ENCODE measurements around the gene NUMB. TPM values are rescaled to one million over a fixed set of nuclear protein-coding genes. Genes with fewer than 3 reads are reported as not detected.
A peak's percentile ranks its signal among the peaks of the same experiment; 100 is the strongest.

NUMB gene
- total and polyA plus RNA-seq, 2 of the 4 experiments (the other 2 are of a cell fraction) = 45.9 to 114 TPM

- no peak overlapping the region for H2AK9ac ChIP-seq (replicated peaks; ENCODE audit: low read depth, low read length, poor library complexity)
- H3K56ac ChIP-seq (ENCODE audit: extremely low read depth, insufficient read depth, low read length) = no peak overlapping the region
- intact Hi-C loops (cut with micrococcal nuclease) (no loop called here), dilution Hi-C loops (cut with HindIII; ENCODE audit: low sequenced_read_pairs, unreplicated experiment) (no loop called here), in situ Hi-C loops (cut with MboI; ENCODE audit: low sequenced_read_pairs) (no loop called here)
- no peak overlapping the region for H2BK15ac ChIP-seq (ENCODE audit: low read depth, low read length)
- H2BK20ac ChIP-seq (ENCODE audit: low read depth, low read length) = no peak overlapping the region
- H3K79me1 ChIP-seq (ENCODE audit: low read depth in 1 of 2, low read length in 2 of 2) = peaks cover 0 to 11% of the 10 kb centered on the region in 2 experiments; a peak in 2 of 4 replicates
- CTCF ChIA-PET = no interaction called here
- 67% methylated on average over 1 of the region's 6 CpGs; no CpG with 5 or more reads in 1 of the 2 experiments for WGBS, 2 experiments (ENCODE audit: extremely low coverage in 2 of 2, insufficient read length in 1 of 2)
- H4K8ac ChIP-seq (ENCODE audit: low read depth in 2 of 2, low read length in 2 of 2) = no peak overlapping the region
- peaks cover 2% of the 10 kb centered on the region for H3K9me3 ChIP-seq (ENCODE audit: control insufficient read depth, insufficient read depth, low read length)
- POLR2A ChIA-PET (ENCODE audit: unreplicated experiment) = interaction anchor here (0.8 kb wide), 1 partner anchor 14 kb away, joined by 16 read pairs; no protein-coding TSS in a partner anchor
- no TSS peak for BruUV-seq (replicated peaks)
- no peaks in the 10 kb centered on the region for H3K36me3 ChIP-seq (ENCODE audit: control insufficient read depth, insufficient read depth, low read length)
- H2AFZ ChIP-seq (replicated peaks; ENCODE audit: low read length, poor library complexity) = no peak overlapping the region
- DNase-seq = no peak
- peak overlapping the region; percentile 9; the same call in 1 of the 2 replicates for H3K27ac ChIP-seq (ENCODE audit: insufficient read depth, low read length)
- peaks cover 28% of the 10 kb centered on the region for H3K27me3 ChIP-seq (ENCODE audit: control insufficient read depth, insufficient read depth, low read length)
- H3K4me3 ChIP-seq (ENCODE audit: insufficient read depth, low read depth, low read length) = no peak overlapping the region
- ATAC-seq (ENCODE audit: low read depth) = no peak
- peaks cover 18% of the 10 kb centered on the region for H3K4me1 ChIP-seq (ENCODE audit: control insufficient read depth, insufficient read depth, low read length)
- H3K18ac ChIP-seq (ENCODE audit: low read depth, low read length) = no peak overlapping the region
- H3K9me1 ChIP-seq (ENCODE audit: insufficient read depth, low read length) = peaks cover 9% of the 10 kb centered on the region
- no peak for TF ChIP-seq MAZ (IDR thresholded peaks at IDR 0.05; ENCODE audit: borderline replicate concordance, low read depth, low read length)
- no peak for TF ChIP-seq CEBPB (IDR thresholded peaks at IDR 0.05; ENCODE audit: low read depth, low read length)
- no peak for TF ChIP-seq RFX5 (IDR thresholded peaks at IDR 0.05; ENCODE audit: low read depth, low read length)
- TF ChIP-seq RCOR1 (IDR thresholded peaks at IDR 0.05; ENCODE audit: insufficient replicate concordance, low read length) = no peak
- no peak for TF ChIP-seq NFE2L2 (IDR thresholded peaks at IDR 0.05; ENCODE audit: low read depth, low read length)
- TF ChIP-seq CTCF (conservative IDR thresholded peaks at IDR 0.05; ENCODE audit: low read depth, low read length) = no peak
- no peak for TF ChIP-seq ELK1 (IDR thresholded peaks at IDR 0.05; ENCODE audit: borderline replicate concordance, low read depth, low read length)
- TF ChIP-seq BHLHE40 (IDR thresholded peaks at IDR 0.05; ENCODE audit: low read depth, low read length) = no peak
- TF ChIP-seq CHD1 (IDR thresholded peaks at IDR 0.05; ENCODE audit: low read depth, low read length) = no peak
- TF ChIP-seq POLR2A (IDR thresholded peaks at IDR 0.05; ENCODE audit: low read depth, low read length) = no peak
- H2AK5ac ChIP-seq (ENCODE audit: low read depth, low read length) = no peak overlapping the region
- no peak overlapping the region for H3K23ac ChIP-seq (ENCODE audit: low read depth, low read length)
- H4K5ac ChIP-seq (ENCODE audit: low read depth, low read length) = no peak overlapping the region
- H3K4me2 ChIP-seq (ENCODE audit: low read depth, low read length) = peak overlapping the region; percentile 70; the same call in 1 of the 2 replicates
- no peak overlapping the region for H3K4ac ChIP-seq (ENCODE audit: low read depth, low read length)
- no peak overlapping the region for H2BK120ac ChIP-seq (ENCODE audit: low read depth, low read length)
- H2BK5ac ChIP-seq (ENCODE audit: low read depth, low read length, poor library complexity, severe bottlenecking) = no peak overlapping the region
- H3K14ac ChIP-seq (replicated peaks; ENCODE audit: low read depth, low read length) = no peak overlapping the region
- peaks cover 5% of the 10 kb centered on the region; the same call in 1 of the 2 replicates for H4K20me1 ChIP-seq (ENCODE audit: insufficient read depth, low read length)
- no peak overlapping the region for H3K9ac ChIP-seq (ENCODE audit: low read depth, low read length)
- H4K91ac ChIP-seq (ENCODE audit: insufficient read depth, low read depth, low read length) = no peak overlapping the region
These were observed 215.9 kb downstream of the NUMB start for GRCh38 chr14:73242357-73242901.

Data from IMR-90 (cell line).